ENCODE data around the gene TNFRSF11A.

Gene TNFRSF11A

GRCh38 chr18:62384610-62385097, 59.5 kb downstream of the TNFRSF11A start:
- peak; percentile 68 for DNase-seq (ENCODE audit: low spot score)

GRCh38 chr18:62386091-62386490, 61.0 kb downstream of the TNFRSF11A start:
- no peak for DNase-seq (ENCODE audit: low spot score)

GRCh38 chr18:62386601-62387000, 61.5 kb downstream of the TNFRSF11A start:
- DNase-seq (ENCODE audit: low spot score) = no peak

- no peak for DNase-seq (ENCODE audit: low spot score)
Observed at GRCh38 chr18:62387257-62387656, 62.1 kb downstream of the TNFRSF11A start.

- DNase-seq (ENCODE audit: low spot score) = no peak
Observed at GRCh38 chr18:62388855-62389760, 64.0 kb downstream of the TNFRSF11A start.

GRCh38 chr18:62389761-62390481, 64.8 kb downstream of the TNFRSF11A start:
- no peak for DNase-seq (ENCODE audit: low spot score)

GRCh38 chr18:62394006-62394763, 69.1 kb downstream of the TNFRSF11A start:
- no peak for DNase-seq (ENCODE audit: low spot score)

GRCh38 chr18:62396381-62396780, 71.3 kb downstream of the TNFRSF11A start:
- DNase-seq (ENCODE audit: low spot score) = no peak

GRCh38 chr18:62396967-62397366, 71.9 kb downstream of the TNFRSF11A start:
- no peak for DNase-seq (ENCODE audit: low spot score)

- DNase-seq (ENCODE audit: low spot score) = no peak
Observed at GRCh38 chr18:62398291-62398690, 73.2 kb downstream of the TNFRSF11A start.

- no peak for DNase-seq (ENCODE audit: low spot score)
Observed at GRCh38 chr18:62399276-62399675, 74.2 kb downstream of the TNFRSF11A start.

- peak; percentile 53 for DNase-seq (ENCODE audit: low spot score)
Observed at GRCh38 chr18:62399781-62400308, 74.7 kb downstream of the TNFRSF11A start.

- no peak for DNase-seq (ENCODE audit: low spot score)
Observed at GRCh38 chr18:62400916-62401315, 75.8 kb downstream of the TNFRSF11A start.

- no peak for DNase-seq (ENCODE audit: low spot score)
Observed at GRCh38 chr18:62402342-62402948, 77.3 kb downstream of the TNFRSF11A start.

GRCh38 chr18:62403120-62403519, 78.0 kb downstream of the TNFRSF11A start:
- no peak for DNase-seq (ENCODE audit: low spot score)

- no peak for DNase-seq (ENCODE audit: low spot score)
Observed at GRCh38 chr18:62404881-62405280, 79.8 kb downstream of the TNFRSF11A start.

GRCh38 chr18:62407660-62408059, 82.5 kb downstream of the TNFRSF11A start:
- DNase-seq (ENCODE audit: low spot score) = no peak

GRCh38 chr18:62409821-62410220, 84.7 kb downstream of the TNFRSF11A start:
- DNase-seq (ENCODE audit: low spot score) = no peak

GRCh38 chr18:62412231-62412979, 87.3 kb downstream of the TNFRSF11A start:
- no peak for DNase-seq (ENCODE audit: low spot score)

GRCh38 chr18:62413206-62413605, 88.1 kb downstream of the TNFRSF11A start:
- DNase-seq (ENCODE audit: low spot score) = no peak

- no peak for DNase-seq (ENCODE audit: low spot score)
Observed at GRCh38 chr18:62418258-62418657, 93.1 kb downstream of the TNFRSF11A start.

Data from ecto neural progenitor cell (in vitro differentiated cells).